ENCODE results near the gene TUBB6. TPM values are rescaled to one million over a fixed set of nuclear protein-coding genes. Genes with fewer than 3 reads are reported as not detected.

The TUBB6 gene
- total and polyA plus RNA-seq, 2 donors (not counting 1 experiment from before 2014, with no cell fraction given) = 30.4 to 58.7 TPM

DNA sequence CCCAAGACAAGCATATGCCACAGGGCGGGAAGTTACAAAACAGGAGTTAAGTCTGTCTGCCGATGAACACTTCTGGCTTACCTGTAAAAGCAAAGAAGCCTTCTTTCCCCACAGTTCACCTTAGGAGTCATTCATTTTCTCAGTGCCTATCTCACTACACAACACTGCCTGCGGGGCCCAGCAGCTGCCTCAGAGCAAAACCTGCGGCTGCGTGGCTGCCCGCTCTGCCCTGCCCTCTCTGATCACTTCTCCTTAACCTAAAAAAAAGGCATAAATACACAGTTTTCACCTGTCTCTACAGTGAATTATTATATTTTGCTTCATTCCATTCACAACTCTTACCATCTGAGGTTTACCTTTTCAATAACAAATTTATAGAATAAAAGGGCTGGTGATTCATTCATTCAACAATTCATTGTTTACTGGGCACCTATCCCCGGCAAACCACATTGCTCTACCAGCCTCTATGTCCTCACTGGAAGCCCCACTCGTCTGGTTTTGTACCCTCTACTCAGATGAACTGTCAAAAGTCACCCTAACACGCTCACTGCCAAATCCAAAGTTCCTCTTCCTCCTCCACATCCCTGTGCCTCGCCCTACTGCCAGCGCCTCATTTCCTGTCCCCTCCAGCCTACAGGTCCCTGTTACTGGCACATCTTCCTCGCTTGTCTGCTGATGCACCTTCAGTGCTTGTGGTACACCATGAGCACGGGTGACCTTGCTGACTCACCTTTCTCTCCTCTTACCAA is 37.6 kb downstream of the TUBB6 start:
- H3K27ac ChIP-seq (ENCODE audit: low read length in 2 of 2) = no peak overlapping the region
- H3K9me3 ChIP-seq (ENCODE audit: control extremely low read depth in 1 of 3, control insufficient read depth in 2 of 3, insufficient read depth in 1 of 3, low read length in 2 of 3) = no peaks in the 10 kb centered on the region
- H2AFZ ChIP-seq (ENCODE audit: insufficient read depth, low read depth, low read length, poor library complexity, severe bottlenecking) = no peak overlapping the region
- H4K20me1 ChIP-seq (ENCODE audit: control insufficient read depth, insufficient read depth, low read length, poor library complexity, severe bottlenecking) = no peaks in the 10 kb centered on the region
- Mint-ChIP-seq H3K27me3 (no peaks in the 10 kb centered on the region), H3K4me1 (no peaks in the 10 kb centered on the region), H3K9me3 (ENCODE audit: insufficient read depth) (no peaks in the 10 kb centered on the region), H3K4me3 (no peak overlapping the region), H3K27ac (no peak overlapping the region)
- H3K9ac ChIP-seq (ENCODE audit: low read length) = no peak overlapping the region
- DNase-seq (no peak), ATAC-seq (ENCODE audit: low read depth) (no peak)
- no peaks in the 10 kb centered on the region for H3K4me1 ChIP-seq (ENCODE audit: control insufficient read depth in 2 of 2, insufficient read depth in 2 of 2, low read length in 2 of 2)
- no peaks in the 10 kb centered on the region for H3K79me2 ChIP-seq (ENCODE audit: control insufficient read depth, insufficient read depth, low read length)
- ChIA-PET CTCF (no interaction called here), POLR2A (no interaction called here)
- no peak for TF ChIP-seq EZH2 (IDR thresholded peaks at IDR 0.05; ENCODE audit: borderline replicate concordance, insufficient read depth, low read depth, low read length, poor library complexity, severe bottlenecking)
- TF ChIP-seq, protein P1, sequence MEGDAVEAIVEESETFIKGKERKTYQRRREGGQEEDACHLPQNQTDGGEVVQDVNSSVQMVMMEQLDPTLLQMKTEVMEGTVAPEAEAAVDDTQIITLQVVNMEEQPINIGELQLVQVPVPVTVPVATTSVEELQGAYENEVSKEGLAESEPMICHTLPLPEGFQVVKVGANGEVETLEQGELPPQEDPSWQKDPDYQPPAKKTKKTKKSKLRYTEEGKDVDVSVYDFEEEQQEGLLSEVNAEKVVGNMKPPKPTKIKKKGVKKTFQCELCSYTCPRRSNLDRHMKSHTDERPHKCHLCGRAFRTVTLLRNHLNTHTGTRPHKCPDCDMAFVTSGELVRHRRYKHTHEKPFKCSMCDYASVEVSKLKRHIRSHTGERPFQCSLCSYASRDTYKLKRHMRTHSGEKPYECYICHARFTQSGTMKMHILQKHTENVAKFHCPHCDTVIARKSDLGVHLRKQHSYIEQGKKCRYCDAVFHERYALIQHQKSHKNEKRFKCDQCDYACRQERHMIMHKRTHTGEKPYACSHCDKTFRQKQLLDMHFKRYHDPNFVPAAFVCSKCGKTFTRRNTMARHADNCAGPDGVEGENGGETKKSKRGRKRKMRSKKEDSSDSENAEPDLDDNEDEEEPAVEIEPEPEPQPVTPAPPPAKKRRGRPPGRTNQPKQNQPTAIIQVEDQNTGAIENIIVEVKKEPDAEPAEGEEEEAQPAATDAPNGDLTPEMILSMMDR (IDR thresholded peaks at IDR 0.05) = no peak
- 97% methylated on average over 12 of the region's 13 CpGs for WGBS (ENCODE audit: insufficient coverage)
- H3K4me2 ChIP-seq (replicated peaks; ENCODE audit: low read depth, low read length, poor library complexity, severe bottlenecking) = no peak overlapping the region
- H3K27me3 ChIP-seq (replicated peaks in 1 of 4; ENCODE audit: control extremely low read depth in 1 of 4, control insufficient read depth in 3 of 4, insufficient read depth in 4 of 4, low read length in 3 of 4) = no peaks in the 10 kb centered on the region
- intact Hi-C loops (cut with micrococcal nuclease) = no loop called here
- H3K4me3 ChIP-seq (ENCODE audit: control extremely low read depth in 1 of 5, extremely low read depth in 1 of 5, insufficient read depth in 1 of 5, low read depth in 2 of 5, low read length in 4 of 5) = no peak overlapping the region
- H3K36me3 ChIP-seq (replicated peaks in 1 of 2; ENCODE audit: control extremely low read depth in 1 of 2, control insufficient read depth in 1 of 2, extremely low read depth in 1 of 2, insufficient read depth in 2 of 2, low read length in 1 of 2) = peaks cover 2 to 80% of the 10 kb centered on the region in 2 experiments

DNA sequence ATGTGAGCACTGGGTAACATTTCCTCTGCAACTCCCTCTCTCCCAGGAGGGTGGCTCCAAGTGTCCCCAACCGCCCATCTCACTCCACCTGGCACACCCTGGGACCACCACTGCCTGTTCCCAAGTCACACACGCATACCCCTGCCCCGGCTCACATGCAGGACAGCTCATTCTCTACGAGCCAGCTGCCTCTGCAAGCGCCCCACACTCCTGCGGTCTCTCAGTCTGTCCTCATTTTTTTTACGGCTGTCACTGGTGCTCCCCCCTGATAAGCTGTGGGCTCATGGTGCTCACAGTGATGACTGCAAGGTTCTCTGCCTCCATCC is 38.2 kb downstream of the TUBB6 start:
- ATAC-seq (ENCODE audit: low read depth) = no peak
- H3K27ac Mint-ChIP-seq = no peak overlapping the region
- no peak overlapping the region for H3K27ac ChIP-seq (ENCODE audit: low read length in 2 of 2)
- no peaks in the 10 kb centered on the region for H3K4me1 ChIP-seq (ENCODE audit: control insufficient read depth in 2 of 2, insufficient read depth in 2 of 2, low read length in 2 of 2)
- no peaks in the 10 kb centered on the region for H3K9me3 ChIP-seq (ENCODE audit: control extremely low read depth in 1 of 3, control insufficient read depth in 2 of 3, insufficient read depth in 1 of 3, low read length in 2 of 3)
- no peak overlapping the region for H3K4me3 ChIP-seq (ENCODE audit: control extremely low read depth in 1 of 5, extremely low read depth in 1 of 5, insufficient read depth in 1 of 5, low read depth in 2 of 5, low read length in 4 of 5)
- no peaks in the 10 kb centered on the region for H4K20me1 ChIP-seq (ENCODE audit: control insufficient read depth, insufficient read depth, low read length, poor library complexity, severe bottlenecking)
- 99% methylated on average over 7 of the region's 7 CpGs for WGBS (ENCODE audit: insufficient coverage)
- H3K4me2 ChIP-seq (replicated peaks; ENCODE audit: low read depth, low read length, poor library complexity, severe bottlenecking) = no peak overlapping the region
- TF ChIP-seq EZH2 (IDR thresholded peaks at IDR 0.05; ENCODE audit: borderline replicate concordance, insufficient read depth, low read depth, low read length, poor library complexity, severe bottlenecking) = no peak
- TF ChIP-seq, protein P1 (IDR thresholded peaks at IDR 0.05) = no peak
- H3K27me3 Mint-ChIP-seq = no peaks in the 10 kb centered on the region
- no peaks in the 10 kb centered on the region for H3K27me3 ChIP-seq (replicated peaks in 1 of 4; ENCODE audit: control extremely low read depth in 1 of 4, control insufficient read depth in 3 of 4, insufficient read depth in 4 of 4, low read length in 3 of 4)
- no peak for DNase-seq
- H2AFZ ChIP-seq (ENCODE audit: insufficient read depth, low read depth, low read length, poor library complexity, severe bottlenecking) = no peak overlapping the region
- H3K9me3 Mint-ChIP-seq (ENCODE audit: insufficient read depth) = no peaks in the 10 kb centered on the region
- H3K79me2 ChIP-seq (ENCODE audit: control insufficient read depth, insufficient read depth, low read length) = no peaks in the 10 kb centered on the region
- POLR2A ChIA-PET = no interaction called here
- H3K9ac ChIP-seq (ENCODE audit: low read length) = no peak overlapping the region
- H3K36me3 ChIP-seq (replicated peaks in 1 of 2; ENCODE audit: control extremely low read depth in 1 of 2, control insufficient read depth in 1 of 2, extremely low read depth in 1 of 2, insufficient read depth in 2 of 2, low read length in 1 of 2) = peaks cover 2 to 85% of the 10 kb centered on the region in 2 experiments
- H3K4me3 Mint-ChIP-seq = no peak overlapping the region
- no peaks in the 10 kb centered on the region for H3K4me1 Mint-ChIP-seq
- intact Hi-C loops (cut with micrococcal nuclease) = no loop called here
- CTCF ChIA-PET = interaction anchor here (2.9 kb wide), 1 partner anchor 18 kb away, joined by 8 read pairs; no protein-coding TSS in a partner anchor
